CD4-positive, alpha-beta T cell treated with Interleukin-4 for 4 hours (primary cell): Measurements from ENCODE around the gene MAPRE2.

ENCODE experiments used
- DNase-seq: peaks from one replicate; pipeline ENCODE4 v3.0.0-alpha.2; 2020

The MAPRE2 gene

GRCh38 chr18:35189510-35189909 lies 148.3 kb downstream of the MAPRE2 start:
- DNase-seq = no peak

DNA sequence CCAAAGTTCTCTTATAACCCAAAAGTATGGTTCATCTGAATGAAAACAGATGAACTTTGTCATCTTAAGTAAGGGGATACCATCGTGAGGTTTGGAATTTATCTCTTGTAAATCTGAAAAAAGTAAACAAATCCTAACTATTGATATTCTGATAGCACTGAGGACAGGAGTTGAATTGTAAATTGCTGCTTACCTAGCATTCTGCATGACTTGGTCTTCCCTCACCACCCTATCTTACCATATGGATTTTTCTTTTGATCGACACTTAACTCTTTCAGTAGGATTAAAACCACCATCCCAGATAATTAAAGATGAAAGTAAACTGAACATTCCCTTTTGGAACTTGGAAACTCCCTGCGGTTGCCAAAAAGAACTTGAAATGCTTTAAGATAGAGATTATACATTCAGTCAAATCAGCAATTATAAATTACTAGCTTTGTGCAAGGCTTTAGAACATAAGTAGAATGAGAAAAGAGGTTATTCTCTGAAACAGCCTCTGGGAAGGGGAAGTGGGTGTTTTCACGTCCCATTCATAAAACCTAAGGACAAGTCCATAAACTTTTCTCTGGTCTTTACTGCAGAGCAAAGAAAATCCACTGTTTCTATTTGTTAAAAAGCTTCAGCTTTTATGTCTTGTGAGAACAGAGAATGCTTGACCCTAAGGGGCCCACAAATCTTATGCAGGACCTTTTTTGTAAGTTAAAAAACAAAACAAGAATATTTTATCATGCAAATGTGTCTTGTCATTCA lies 149.9 kb downstream of the MAPRE2 start:
- no peak for DNase-seq

- no peak for DNase-seq
Observed at GRCh38 chr18:35191698-35192025, 150.4 kb downstream of the MAPRE2 start.

- DNase-seq = no peak
Observed at GRCh38 chr18:35192415-35192814, 151.2 kb downstream of the MAPRE2 start.
